ENCODE measurements around the gene KCTD13. TPM values are rescaled to one million over a fixed set of nuclear protein-coding genes. Genes with fewer than 3 reads are reported as not detected.

KCTD13 gene
- total RNA-seq, 1 experiment from 2014 or later = 5.3 TPM

Other genes with a start within 250 kb of the KCTD13 start
- gene QPRT, start 247.0 kb downstream of the KCTD13 start, total RNA-seq (2014; rRNA removed; shearing (Covaris generic)) = 18.4 and 23.7 TPM in 2 replicates
- gene C16orf54, start 180.2 kb downstream of the KCTD13 start, total RNA-seq (2014; rRNA removed; shearing (Covaris generic)) = 0.10 TPM in 1 of 2 replicates, not detected in the other
- not detected in 2 replicates for gene ZG16, start 148.0 kb downstream of the KCTD13 start, total RNA-seq (2014; rRNA removed; shearing (Covaris generic))
- gene KIF22, start 135.5 kb downstream of the KCTD13 start, total RNA-seq (2014; rRNA removed; shearing (Covaris generic)) = 120 and 128 TPM in 2 replicates
- gene MAZ, start 119.7 kb downstream of the KCTD13 start, total RNA-seq (2014; rRNA removed; shearing (Covaris generic)) = 114 and 181 TPM in 2 replicates
- gene PRRT2, start 114.0 kb downstream of the KCTD13 start, total RNA-seq (2014; rRNA removed; shearing (Covaris generic)) = 1.7 and 2.5 TPM in 2 replicates
- 20.5 and 22.8 TPM in 2 replicates for gene PAGR1, start 110.1 kb downstream of the KCTD13 start, total RNA-seq (2014; rRNA removed; shearing (Covaris generic))
- gene MVP, start 105.8 kb downstream of the KCTD13 start, total RNA-seq (2014; rRNA removed; shearing (Covaris generic)) = 140 and 141 TPM in 2 replicates
- gene CDIPT, start 63.0 kb downstream of the KCTD13 start, total RNA-seq (2014; rRNA removed; shearing (Covaris generic)) = 83.4 and 90.4 TPM in 2 replicates
- gene SEZ6L2, start 26.7 kb downstream of the KCTD13 start, total RNA-seq (2014; rRNA removed; shearing (Covaris generic)) = 4.9 and 6.2 TPM in 2 replicates
- 2.6 and 4.8 TPM in 2 replicates for gene ASPHD1, start 25.7 kb downstream of the KCTD13 start, total RNA-seq (2014; rRNA removed; shearing (Covaris generic))
- gene TMEM219, start 35.9 kb upstream of the KCTD13 start, total RNA-seq (2014; rRNA removed; shearing (Covaris generic)) = 84.8 and 110 TPM in 2 replicates
- gene TAOK2, start 47.6 kb upstream of the KCTD13 start, total RNA-seq (2014; rRNA removed; shearing (Covaris generic)) = 15.3 and 26.5 TPM in 2 replicates
- gene HIRIP3, start 69.4 kb upstream of the KCTD13 start, total RNA-seq (2014; rRNA removed; shearing (Covaris generic)) = 16.1 and 21.0 TPM in 2 replicates
- gene INO80E, start 70.0 kb upstream of the KCTD13 start, total RNA-seq (2014; rRNA removed; shearing (Covaris generic)) = 53.7 and 81.3 TPM in 2 replicates
- 1.1 TPM in 1 of 2 replicates, not detected in the other for gene DOC2A, start 84.8 kb upstream of the KCTD13 start, total RNA-seq (2014; rRNA removed; shearing (Covaris generic))
- not detected in 2 replicates for gene C16orf92, start 97.0 kb upstream of the KCTD13 start, total RNA-seq (2014; rRNA removed; shearing (Covaris generic))
- 0.12 and 0.49 TPM in 2 replicates for gene TLCD3B, start 105.0 kb upstream of the KCTD13 start, total RNA-seq (2014; rRNA removed; shearing (Covaris generic))
- 1,895 and 1,949 TPM in 2 replicates for gene ALDOA, start 139.5 kb upstream of the KCTD13 start, total RNA-seq (2014; rRNA removed; shearing (Covaris generic))
- 101 and 136 TPM in 2 replicates for gene PPP4C, start 149.8 kb upstream of the KCTD13 start, total RNA-seq (2014; rRNA removed; shearing (Covaris generic))
- 0.10 and 0.48 TPM in 2 replicates for gene TBX6, start 165.7 kb upstream of the KCTD13 start, total RNA-seq (2014; rRNA removed; shearing (Covaris generic))
- gene YPEL3, start 170.0 kb upstream of the KCTD13 start, total RNA-seq (2014; rRNA removed; shearing (Covaris generic)) = 13.2 and 14.9 TPM in 2 replicates
- 0.29 and 0.48 TPM in 2 replicates for gene GDPD3, start 187.3 kb upstream of the KCTD13 start, total RNA-seq (2014; rRNA removed; shearing (Covaris generic))
- gene MAPK3, start 197.0 kb upstream of the KCTD13 start, total RNA-seq (2014; rRNA removed; shearing (Covaris generic)) = 36.3 and 39.9 TPM in 2 replicates

All from RPMI7951 (cell line).